ENCODE measurements around the gene RNF157.

DNA sequence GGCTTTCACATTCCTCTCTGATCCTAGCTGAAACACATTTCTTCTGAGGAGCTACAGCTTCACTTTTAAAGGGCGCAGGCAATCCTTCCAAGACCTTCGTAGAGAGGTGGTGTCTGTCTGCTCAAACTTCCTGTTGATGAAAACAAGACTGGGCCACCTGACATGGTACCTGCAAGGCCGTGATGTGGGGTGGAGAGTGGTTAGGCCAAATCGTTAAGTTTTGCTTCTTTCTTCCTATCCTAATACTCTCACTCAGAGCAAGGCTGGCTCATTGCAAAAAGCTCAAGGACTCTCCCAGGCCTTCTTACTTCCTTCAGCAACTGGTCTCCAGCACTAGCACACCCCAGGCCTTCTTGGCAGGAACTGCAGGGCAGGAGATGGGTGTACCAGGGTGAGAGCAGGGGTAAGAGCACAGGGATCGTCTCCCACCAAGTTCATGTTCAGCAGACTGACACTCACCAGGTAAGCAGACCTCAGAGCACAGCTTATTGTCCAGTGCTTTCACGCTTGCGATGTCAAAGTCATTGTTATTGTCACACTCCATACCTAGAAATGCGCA is 88.3 kb downstream of the RNF157 start:
- TF ChIP-seq, protein P1, sequence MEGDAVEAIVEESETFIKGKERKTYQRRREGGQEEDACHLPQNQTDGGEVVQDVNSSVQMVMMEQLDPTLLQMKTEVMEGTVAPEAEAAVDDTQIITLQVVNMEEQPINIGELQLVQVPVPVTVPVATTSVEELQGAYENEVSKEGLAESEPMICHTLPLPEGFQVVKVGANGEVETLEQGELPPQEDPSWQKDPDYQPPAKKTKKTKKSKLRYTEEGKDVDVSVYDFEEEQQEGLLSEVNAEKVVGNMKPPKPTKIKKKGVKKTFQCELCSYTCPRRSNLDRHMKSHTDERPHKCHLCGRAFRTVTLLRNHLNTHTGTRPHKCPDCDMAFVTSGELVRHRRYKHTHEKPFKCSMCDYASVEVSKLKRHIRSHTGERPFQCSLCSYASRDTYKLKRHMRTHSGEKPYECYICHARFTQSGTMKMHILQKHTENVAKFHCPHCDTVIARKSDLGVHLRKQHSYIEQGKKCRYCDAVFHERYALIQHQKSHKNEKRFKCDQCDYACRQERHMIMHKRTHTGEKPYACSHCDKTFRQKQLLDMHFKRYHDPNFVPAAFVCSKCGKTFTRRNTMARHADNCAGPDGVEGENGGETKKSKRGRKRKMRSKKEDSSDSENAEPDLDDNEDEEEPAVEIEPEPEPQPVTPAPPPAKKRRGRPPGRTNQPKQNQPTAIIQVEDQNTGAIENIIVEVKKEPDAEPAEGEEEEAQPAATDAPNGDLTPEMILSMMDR (IDR thresholded peaks at IDR 0.05): no peak
- no peak for TF ChIP-seq POLR2AphosphoS5 (IDR thresholded peaks at IDR 0.05)
